ENCODE measurements around the gene ALDOA.
A peak's percentile ranks its signal among the peaks of the same experiment; 100 is the strongest.
"Not testable (repeated sequence)": the region's sequence is repeated elsewhere in the genome, so short reads cannot be mapped to it uniquely, and the experiment has no call there.

Gene ALDOA

DNA sequence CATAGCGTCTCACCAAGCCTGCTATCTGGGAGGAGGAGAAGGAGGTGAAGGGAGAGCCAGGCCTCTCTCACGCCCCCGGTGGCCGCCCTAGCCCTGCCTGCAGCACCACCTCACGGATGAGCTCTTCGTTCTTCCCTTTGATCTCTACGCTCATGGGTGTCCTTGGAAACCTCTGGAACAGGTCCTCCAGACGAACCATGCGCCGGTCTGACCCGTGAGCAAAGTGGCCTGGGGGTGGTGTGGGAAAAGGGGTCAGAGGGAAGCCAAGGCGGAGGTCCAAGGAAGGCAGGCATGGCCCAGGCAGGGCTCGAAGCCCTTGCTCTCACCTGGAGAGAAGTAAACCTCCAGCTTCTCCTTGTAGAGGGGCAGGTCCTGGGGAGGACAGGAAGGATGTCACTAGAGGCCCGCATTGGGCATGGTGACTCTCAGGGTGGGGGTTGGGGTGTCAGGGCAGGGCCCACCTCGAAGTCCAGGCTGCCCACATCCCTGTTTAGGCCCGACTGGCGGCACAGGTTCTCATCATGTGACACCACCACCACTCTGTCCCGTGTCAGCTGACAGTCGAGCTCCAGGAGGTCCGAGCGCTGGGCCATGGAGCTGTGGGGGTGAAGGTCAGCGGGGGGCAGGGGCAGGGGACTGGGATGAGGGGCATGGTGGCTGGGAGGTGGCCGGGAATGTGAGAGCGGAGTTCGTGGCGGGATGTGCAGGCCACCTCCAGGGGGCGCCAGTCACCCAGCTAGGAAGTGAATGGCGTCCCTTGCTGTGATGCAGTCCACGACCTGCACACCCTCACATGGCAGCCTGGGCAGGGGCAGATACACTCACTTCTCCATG, 46.9 kb downstream of the ALDOA start:
- H3K27ac ChIP-seq = no peak overlapping the region
- TF ChIP-seq, protein P1, sequence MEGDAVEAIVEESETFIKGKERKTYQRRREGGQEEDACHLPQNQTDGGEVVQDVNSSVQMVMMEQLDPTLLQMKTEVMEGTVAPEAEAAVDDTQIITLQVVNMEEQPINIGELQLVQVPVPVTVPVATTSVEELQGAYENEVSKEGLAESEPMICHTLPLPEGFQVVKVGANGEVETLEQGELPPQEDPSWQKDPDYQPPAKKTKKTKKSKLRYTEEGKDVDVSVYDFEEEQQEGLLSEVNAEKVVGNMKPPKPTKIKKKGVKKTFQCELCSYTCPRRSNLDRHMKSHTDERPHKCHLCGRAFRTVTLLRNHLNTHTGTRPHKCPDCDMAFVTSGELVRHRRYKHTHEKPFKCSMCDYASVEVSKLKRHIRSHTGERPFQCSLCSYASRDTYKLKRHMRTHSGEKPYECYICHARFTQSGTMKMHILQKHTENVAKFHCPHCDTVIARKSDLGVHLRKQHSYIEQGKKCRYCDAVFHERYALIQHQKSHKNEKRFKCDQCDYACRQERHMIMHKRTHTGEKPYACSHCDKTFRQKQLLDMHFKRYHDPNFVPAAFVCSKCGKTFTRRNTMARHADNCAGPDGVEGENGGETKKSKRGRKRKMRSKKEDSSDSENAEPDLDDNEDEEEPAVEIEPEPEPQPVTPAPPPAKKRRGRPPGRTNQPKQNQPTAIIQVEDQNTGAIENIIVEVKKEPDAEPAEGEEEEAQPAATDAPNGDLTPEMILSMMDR (conservative IDR thresholded peaks at IDR 0.05) = peak; percentile 47

DNA sequence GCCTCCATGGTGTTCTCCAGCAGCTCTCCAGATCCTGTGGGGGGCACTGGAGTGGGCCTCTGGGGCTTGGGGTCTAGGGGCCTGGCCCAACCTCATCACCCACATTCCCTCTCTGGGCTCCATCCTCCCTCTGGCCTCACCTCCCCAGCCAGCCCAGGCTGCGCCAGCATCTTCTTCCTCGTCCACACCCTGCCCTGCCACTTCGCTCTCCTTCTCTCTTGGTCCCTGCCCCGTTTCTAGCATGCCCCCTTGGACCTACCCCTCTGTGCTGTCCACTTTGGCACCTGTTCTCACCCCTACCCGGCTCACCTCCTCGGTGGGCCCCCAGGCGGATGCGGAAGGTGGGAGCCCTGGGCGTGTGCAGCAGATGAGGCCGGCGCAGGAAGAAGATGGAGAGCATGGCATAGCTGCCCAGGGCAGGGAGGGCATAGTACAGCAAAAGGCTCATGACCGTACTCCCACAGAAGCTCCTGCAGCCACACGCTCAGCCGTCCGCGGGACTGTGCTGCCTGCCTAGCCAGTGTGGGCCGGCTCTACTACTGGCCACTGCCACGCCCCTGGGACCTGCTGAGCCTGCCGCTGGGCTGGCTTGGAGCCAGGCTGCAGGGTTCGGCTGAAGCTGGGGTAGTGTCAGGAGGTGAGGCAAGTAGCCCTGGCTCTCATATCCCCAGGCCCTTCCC, 47.6 kb downstream of the ALDOA start, which contains the start of gene GDPD3:
Gene GDPD3 (minus strand): TSS at position 507 of the 680 bp plus-strand sequence. CDS start 59 bp downstream, at position 448.
- TF ChIP-seq, protein P1 (conservative IDR thresholded peaks at IDR 0.05) = 0 out of 2 replicates have a peak, but pooled peaks have one; percentile 4
- H3K27ac ChIP-seq = no peak within 1 kb of the TSS

DNA sequence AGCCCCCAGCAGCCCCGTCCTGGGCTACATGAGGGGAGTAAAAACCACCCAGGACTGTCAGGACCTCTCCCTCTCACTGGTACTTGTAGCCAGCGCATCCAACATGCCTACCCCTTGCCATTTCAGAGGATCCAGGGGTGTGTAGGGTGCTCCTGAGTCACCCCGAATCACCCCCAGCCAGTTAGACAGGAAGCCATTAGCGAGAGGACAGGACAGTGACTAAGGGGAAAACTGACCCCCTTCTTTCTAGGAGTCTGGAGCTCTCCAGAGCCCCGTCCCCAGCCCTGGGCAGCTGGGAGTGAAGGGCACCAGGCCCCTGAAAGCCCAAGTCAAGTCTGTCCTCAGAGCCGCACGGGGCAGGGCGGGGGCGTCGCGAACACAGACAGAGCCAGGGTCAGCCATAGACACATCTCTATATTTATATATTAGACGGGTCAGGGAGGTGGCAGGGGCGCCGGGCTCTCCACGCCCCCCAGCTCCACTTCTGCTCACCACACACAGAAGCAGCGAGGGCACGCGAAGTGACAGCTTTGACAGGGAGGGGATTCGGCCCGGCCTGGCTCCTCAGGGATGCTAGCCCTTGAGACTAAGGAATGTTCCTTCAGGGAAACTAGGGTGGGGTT, 48.3 kb downstream of the ALDOA start:
- TF ChIP-seq, protein P1 (conservative IDR thresholded peaks at IDR 0.05) = no peak
- no peak overlapping the region for H3K27ac ChIP-seq

DNA sequence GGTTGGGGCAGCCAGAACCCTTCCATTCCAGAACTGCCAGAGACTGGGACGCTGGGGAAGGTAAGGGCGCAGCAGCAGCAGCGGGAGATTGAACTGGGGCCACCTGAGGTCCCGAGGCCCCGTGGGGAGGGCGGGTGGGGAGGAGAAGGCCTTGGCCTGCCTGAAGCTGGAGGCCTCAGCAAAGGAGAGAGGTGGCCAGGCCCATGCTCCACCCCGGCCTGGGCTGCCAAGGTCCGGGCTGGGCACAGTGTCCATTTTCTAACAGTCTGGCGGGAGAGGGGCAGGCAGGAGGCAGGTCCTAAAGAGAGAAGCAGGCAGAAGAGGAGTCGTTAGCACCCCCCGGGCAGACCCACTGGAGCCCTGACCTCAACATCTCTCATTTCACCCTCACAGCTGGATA, 48.9 kb downstream of the ALDOA start:
- no peak overlapping the region for H3K27ac ChIP-seq
- TF ChIP-seq, protein P1 (conservative IDR thresholded peaks at IDR 0.05) = no peak

DNA sequence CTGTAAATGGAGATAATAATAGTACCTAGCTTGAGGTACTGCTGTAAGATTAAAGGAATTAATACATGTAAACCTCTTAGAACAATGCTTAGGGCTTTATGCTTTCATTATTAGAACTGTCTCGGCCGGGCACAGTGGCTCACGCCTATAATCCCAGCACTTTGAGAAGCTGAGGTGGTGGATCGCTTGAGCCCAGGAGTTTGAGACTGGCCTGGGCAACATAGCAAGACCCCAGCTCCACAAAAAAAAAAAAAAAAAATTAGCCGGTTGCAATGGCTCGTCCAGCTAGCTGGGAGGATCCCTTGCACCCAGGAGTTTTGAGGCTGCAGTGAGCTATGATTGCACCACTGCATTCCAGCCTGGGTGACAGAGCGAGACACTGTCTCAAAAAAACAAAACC, 49.3 kb downstream of the ALDOA start:
- H3K27ac ChIP-seq = not testable (repeated sequence)

DNA sequence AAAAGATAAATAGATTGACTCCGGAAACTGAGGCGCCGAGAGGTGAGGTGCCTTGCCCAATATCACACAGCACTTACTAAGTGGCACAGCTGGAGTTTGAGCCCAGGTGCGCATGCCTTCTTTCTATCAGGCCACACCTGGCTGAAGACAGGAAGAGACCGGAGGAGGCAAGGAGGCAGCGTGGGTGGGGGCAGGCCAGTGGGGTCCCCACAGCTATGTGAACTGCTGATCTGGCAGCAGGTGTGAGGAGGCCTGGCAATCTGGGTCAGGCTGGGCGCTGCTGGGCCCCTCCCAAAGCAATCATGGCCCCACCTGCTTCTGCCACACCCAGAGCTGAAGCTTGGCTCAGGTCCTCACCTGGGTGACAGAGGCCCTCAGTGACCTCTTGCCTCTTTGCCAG, 49.7 kb downstream of the ALDOA start:
- no peak overlapping the region for H3K27ac ChIP-seq
- TF ChIP-seq, protein P1 (conservative IDR thresholded peaks at IDR 0.05) = no peak

DNA sequence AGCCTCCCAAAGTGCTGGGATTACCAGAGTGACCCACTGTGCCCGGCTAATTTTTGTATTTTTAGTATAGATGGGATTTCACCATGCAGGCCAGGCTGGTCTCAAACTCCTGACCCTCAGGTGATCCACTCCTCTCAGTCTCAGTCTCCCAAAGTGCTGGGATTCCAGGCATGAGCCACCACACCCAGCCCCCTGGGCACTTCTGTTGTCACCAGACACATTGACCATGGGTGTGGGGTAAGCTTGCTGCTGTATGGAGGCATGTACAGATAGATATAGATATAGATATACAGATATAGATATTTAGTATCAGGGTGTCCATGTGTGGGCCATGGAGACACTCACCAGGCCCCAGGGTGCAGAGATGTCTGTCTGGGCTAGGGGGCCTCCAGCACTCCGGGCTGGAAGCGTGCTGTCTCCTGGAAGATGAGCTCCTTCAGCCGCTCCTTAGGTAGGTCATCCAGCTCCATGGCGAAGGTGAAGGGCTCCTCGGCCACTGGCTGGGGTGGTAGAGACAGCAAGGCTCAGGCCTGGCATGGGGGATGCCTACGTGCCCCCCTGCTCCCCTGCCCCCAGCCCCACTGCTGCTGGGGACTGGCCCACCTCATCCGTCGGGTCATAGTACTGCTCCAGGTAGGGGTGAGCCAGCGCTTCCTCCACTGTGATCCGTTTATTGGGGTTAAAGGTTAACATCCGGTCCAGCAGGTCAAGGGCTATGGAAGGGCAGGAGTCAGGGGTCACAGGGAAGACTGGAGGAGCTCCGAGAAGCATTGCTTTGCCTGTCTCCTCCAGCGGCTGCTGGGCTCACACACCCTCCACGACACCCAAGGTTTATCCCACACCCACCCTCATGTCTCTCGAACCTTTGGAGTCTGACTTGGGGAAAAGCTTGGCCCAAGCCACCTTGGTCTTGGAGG, 51.0 kb downstream of the ALDOA start:
- TF ChIP-seq, protein P1 (conservative IDR thresholded peaks at IDR 0.05) = no peak
- H3K27ac ChIP-seq = no peak overlapping the region
